K562 (cell line): Measurements from ENCODE around the gene PFKFB2. TPM values are rescaled to one million over a fixed set of nuclear protein-coding genes. Genes with fewer than 3 reads are reported as not detected.
A peak's percentile ranks its signal among the peaks of the same experiment; 100 is the strongest.

Experiments
- BRF1 ChIP-seq: IDR thresholded peaks from 3 replicates; pipeline ENCODE4 v1.6.1; 2011; ENCODE audit warnings: borderline replicate concordance, mild to moderate bottlenecking; ENCODE audit not compliant: insufficient read length; ENCODE audit errors: extremely low read depth
- COPS2 ChIP-seq: fragments of 450-650 bp; conservative IDR thresholded peaks from 2 replicates; pipeline ENCODE4 v1.6.1; 2016; ENCODE audit warnings: mild to moderate bottlenecking, moderate library complexity
- DIDO1 ChIP-seq: fragments of 450-650 bp; IDR thresholded peaks from 2 replicates; pipeline ENCODE4 v1.6.1; 2016; ENCODE audit warnings: low read depth, missing biosample characterization, missing genetic modification characterization
- ELF4 ChIP-seq: fragments of 450-650 bp; formaldehyde crosslinking; IDR thresholded peaks from 2 replicates; pipeline ENCODE4 v1.4.0; 2022; ENCODE audit warnings: missing genetic modification characterization
- GTF2A2 ChIP-seq: IDR thresholded peaks from 2 replicates; pipeline ENCODE4 v1.6.1; 2016; ENCODE audit warnings: mild to moderate bottlenecking, missing genetic modification characterization, missing compliant biosample characterization
- HDAC3 ChIP-seq: fragments of 450-650 bp; IDR thresholded peaks from 2 replicates; pipeline ENCODE4 v1.6.1; 2018; ENCODE audit warnings: borderline replicate concordance, mild to moderate bottlenecking, moderate library complexity; ENCODE audit not compliant: partially characterized antibody
- HNRNPK ChIP-seq: fragments of 200-400 bp; formaldehyde crosslinking; IDR thresholded peaks from one replicate; pipeline ENCODE4 v1.6.1; 2018; ENCODE audit warnings: mild to moderate bottlenecking, low read depth, low read length; ENCODE audit not compliant: poor library complexity, severe bottlenecking
- HOXB6 ChIP-seq: fragments of 250-450 bp; sonication (Bioruptor Pico); IDR thresholded peaks from 2 replicates; pipeline ENCODE4 v1.5.1; 2022; ENCODE audit warnings: mild to moderate bottlenecking, borderline replicate concordance
- JUNB ChIP-seq: fragments of 450-650 bp; formaldehyde crosslinking; conservative IDR thresholded peaks from 2 replicates; pipeline ENCODE4 v1.4.0; 2020; ENCODE audit warnings: mild to moderate bottlenecking
- MAFF ChIP-seq: IDR thresholded peaks from 2 replicates; pipeline ENCODE4 v1.6.1; 2012; ENCODE audit warnings: low read length, improper control_type of control experiment
- MTF1 ChIP-seq: fragments of 250-450 bp; sonication (Bioruptor Pico); IDR thresholded peaks from 2 replicates; pipeline ENCODE4 v1.9.0; 2021; ENCODE audit warnings: moderate library complexity, mild to moderate bottlenecking, inconsistent platforms, borderline replicate concordance
- RAD51 ChIP-seq: fragments of 450-650 bp; IDR thresholded peaks from 2 replicates; pipeline ENCODE4 v1.7.1; 2016; ENCODE audit warnings: low read depth, mild to moderate bottlenecking, borderline replicate concordance
- SAP30 ChIP-seq: fragments of 200-600 bp; sonication (generic); IDR thresholded peaks from 2 replicates; pipeline ENCODE4 v1.6.1; 2012; ENCODE audit warnings: borderline replicate concordance, low read depth, mild to moderate bottlenecking, moderate library complexity, low read length, control low read depth, inconsistent platforms; ENCODE audit not compliant: insufficient read depth, poor library complexity, severe bottlenecking
- SIN3B ChIP-seq: fragments of 450-650 bp; IDR thresholded peaks from 2 replicates; pipeline ENCODE4 v1.6.1; 2017; ENCODE audit warnings: low read depth, mild to moderate bottlenecking, moderate library complexity
- SMARCA4 ChIP-seq: fragments of 450-650 bp; IDR thresholded peaks from 2 replicates; pipeline ENCODE4 v1.6.1; 2016
- SMARCE1 ChIP-seq: fragments of 450-650 bp; IDR thresholded peaks from 2 replicates; pipeline ENCODE4 v1.7.1; 2016; ENCODE audit warnings: mild to moderate bottlenecking
- SNRNP70 ChIP-seq: fragments of 200-400 bp; formaldehyde crosslinking; optimal IDR thresholded peaks from 2 replicates; pipeline ENCODE3; 2017; ENCODE audit warnings: low read depth, low read length
- SOX6 ChIP-seq: fragments of 450-650 bp; IDR thresholded peaks from 2 replicates; pipeline ENCODE4 v1.6.1; 2014; ENCODE audit warnings: mild to moderate bottlenecking
- SREBF1 ChIP-seq: fragments of 150-350 bp; IDR thresholded peaks from 2 replicates; pipeline ENCODE4 v1.6.1; 2014; ENCODE audit warnings: antibody characterized with exemption, low read depth, low read length, borderline replicate concordance
- TAL1 ChIP-seq: fragments of 450-650 bp; IDR thresholded peaks from 2 replicates; pipeline ENCODE4 v1.6.1; 2016; ENCODE audit warnings: mild to moderate bottlenecking
- TGIF2 ChIP-seq: sonication (generic); formaldehyde crosslinking; IDR thresholded peaks from 2 replicates; pipeline ENCODE4 v1.8.1; 2022; ENCODE audit warnings: mild to moderate bottlenecking, missing genetic modification reagents, moderate library complexity
- ZC3H4 ChIP-seq: sonication (generic); formaldehyde crosslinking; IDR thresholded peaks from 2 replicates; pipeline ENCODE4 v1.9.0; 2021; ENCODE audit warnings: missing genetic modification reagents, borderline replicate concordance
- ZNF140 ChIP-seq: fragments of 250-450 bp; sonication (Bioruptor Pico); IDR thresholded peaks from 2 replicates; pipeline ENCODE4 v1.8.0; 2021; ENCODE audit warnings: moderate library complexity, mild to moderate bottlenecking, inconsistent platforms
- ZNF384 ChIP-seq: IDR thresholded peaks from 2 replicates; pipeline ENCODE4 v1.6.1; 2012; ENCODE audit warnings: low read depth, low read length, improper control_type of control experiment
- ZNF699 ChIP-seq: fragments of 250-450 bp; sonication (Bioruptor Pico); IDR thresholded peaks from 2 replicates; pipeline ENCODE4 v1.8.0; 2021; ENCODE audit warnings: mild to moderate bottlenecking, moderate library complexity; ENCODE audit not compliant: insufficient replicate concordance
- polyA plus RNA-seq, 8 experiments: library from polyadenylated mRNA; depleted of rRNA in 4 of 8; stranded (reverse) in 5 of 8; unstranded in 3 of 8; fragments of >200 nt; fragmentation: Nextera tagmentation in 2 of 8; fragmentation: Illumina TruSeq in 1 of 8; extraction: Ambion mirVana in 2 of 8; extraction: Trizol in 1 of 8; gene quantifications; 2 replicates each; pipeline versions ENCODE4 v1.2.1 to v1.2.3, GENCODE V29; 2011 to 2014; ENCODE audit warnings: inconsistent platforms in 1 of 8, missing spikeins in 1 of 8
- total RNA-seq, 7 experiments: library from RNA; depleted of rRNA in 6 of 7; stranded (reverse); fragments of >200 nt in 6 of 7; fragmentation: Illumina TruSeq in 2 of 7; extraction: Trizol in 2 of 7; gene quantifications; 2 replicates each; pipeline versions ENCODE4 v1.2.1 to v1.2.3, GENCODE V29; 2011 to 2021; ENCODE audit warnings: low replicate concordance in 1 of 7
- TF ChIP-seq, protein P1 (sequence below): fragments of 450-650 bp; IDR thresholded peaks from 2 replicates; pipeline ENCODE4 v1.6.1; 2017; ENCODE audit warnings: antibody characterized with exemption, mild to moderate bottlenecking

The PFKFB2 gene
- total and polyA plus RNA-seq, 9 of the 15 experiments (the other 6 are each of a cell fraction or from before 2014, with no cell fraction given), result 6.9 to 26.0 (median 16.4) TPM

GRCh38 chr1:207049974-207050391, 3.1 kb upstream of the PFKFB2 start (continued):
- TF ChIP-seq, protein P1, sequence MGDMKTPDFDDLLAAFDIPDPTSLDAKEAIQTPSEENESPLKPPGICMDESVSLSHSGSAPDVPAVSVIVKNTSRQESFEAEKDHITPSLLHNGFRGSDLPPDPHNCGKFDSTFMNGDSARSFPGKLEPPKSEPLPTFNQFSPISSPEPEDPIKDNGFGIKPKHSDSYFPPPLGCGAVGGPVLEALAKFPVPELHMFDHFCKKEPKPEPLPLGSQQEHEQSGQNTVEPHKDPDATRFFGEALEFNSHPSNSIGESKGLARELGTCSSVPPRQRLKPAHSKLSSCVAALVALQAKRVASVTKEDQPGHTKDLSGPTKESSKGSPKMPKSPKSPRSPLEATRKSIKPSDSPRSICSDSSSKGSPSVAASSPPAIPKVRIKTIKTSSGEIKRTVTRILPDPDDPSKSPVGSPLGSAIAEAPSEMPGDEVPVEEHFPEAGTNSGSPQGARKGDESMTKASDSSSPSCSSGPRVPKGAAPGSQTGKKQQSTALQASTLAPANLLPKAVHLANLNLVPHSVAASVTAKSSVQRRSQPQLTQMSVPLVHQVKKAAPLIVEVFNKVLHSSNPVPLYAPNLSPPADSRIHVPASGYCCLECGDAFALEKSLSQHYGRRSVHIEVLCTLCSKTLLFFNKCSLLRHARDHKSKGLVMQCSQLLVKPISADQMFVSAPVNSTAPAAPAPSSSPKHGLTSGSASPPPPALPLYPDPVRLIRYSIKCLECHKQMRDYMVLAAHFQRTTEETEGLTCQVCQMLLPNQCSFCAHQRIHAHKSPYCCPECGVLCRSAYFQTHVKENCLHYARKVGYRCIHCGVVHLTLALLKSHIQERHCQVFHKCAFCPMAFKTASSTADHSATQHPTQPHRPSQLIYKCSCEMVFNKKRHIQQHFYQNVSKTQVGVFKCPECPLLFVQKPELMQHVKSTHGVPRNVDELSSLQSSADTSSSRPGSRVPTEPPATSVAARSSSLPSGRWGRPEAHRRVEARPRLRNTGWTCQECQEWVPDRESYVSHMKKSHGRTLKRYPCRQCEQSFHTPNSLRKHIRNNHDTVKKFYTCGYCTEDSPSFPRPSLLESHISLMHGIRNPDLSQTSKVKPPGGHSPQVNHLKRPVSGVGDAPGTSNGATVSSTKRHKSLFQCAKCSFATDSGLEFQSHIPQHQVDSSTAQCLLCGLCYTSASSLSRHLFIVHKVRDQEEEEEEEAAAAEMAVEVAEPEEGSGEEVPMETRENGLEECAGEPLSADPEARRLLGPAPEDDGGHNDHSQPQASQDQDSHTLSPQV, result peak; percentile 55
- no peak for TF ChIP-seq GTF2A2 (tag)
- no peak for TF ChIP-seq SREBF1
- 0 out of 2 replicates have a peak, but pooled peaks have one; percentile 7 for TF ChIP-seq SOX6
- TF ChIP-seq HDAC3, result peak; percentile 44
- TF ChIP-seq SMARCA4, result peak; percentile 74; the same call in 1 of the 2 replicates
- TF ChIP-seq JUNB (CRISPR knock-in tag), result no peak
- TF ChIP-seq ZC3H4 (CRISPR knock-in tag), result no peak
- TF ChIP-seq ZNF140 (CRISPR knock-in tag), result no peak
- TF ChIP-seq ZNF384, result no peak
- no peak for TF ChIP-seq COPS2
- no peak for TF ChIP-seq BRF1
- no peak for TF ChIP-seq SMARCE1
- TF ChIP-seq MTF1 (CRISPR knock-in tag), result no peak
- TF ChIP-seq DIDO1, result peak; percentile 55; the same call in 1 of the 2 replicates
- TF ChIP-seq RAD51, result no peak
- TF ChIP-seq ZNF699 (CRISPR knock-in tag), result no peak
- no peak for TF ChIP-seq TGIF2 (CRISPR knock-in tag)
- TF ChIP-seq SIN3B, result no peak
- no peak for TF ChIP-seq HOXB6
- TF ChIP-seq SNRNP70, result no peak
- no peak for TF ChIP-seq HNRNPK
- no peak for TF ChIP-seq SAP30
- TF ChIP-seq MAFF, result no peak
- 0 out of 2 replicates have a peak, but pooled peaks have one; percentile 17 for TF ChIP-seq TAL1
- TF ChIP-seq ELF4 (CRISPR knock-in tag), result 0 out of 2 replicates have a peak, but pooled peaks have one; percentile 44
